ENCODE results near the gene SRPX. TPM values are rescaled to one million over a fixed set of nuclear protein-coding genes. Genes with fewer than 3 reads are reported as not detected.

Gene SRPX
- 46.1 TPM for total RNA-seq

DNA sequence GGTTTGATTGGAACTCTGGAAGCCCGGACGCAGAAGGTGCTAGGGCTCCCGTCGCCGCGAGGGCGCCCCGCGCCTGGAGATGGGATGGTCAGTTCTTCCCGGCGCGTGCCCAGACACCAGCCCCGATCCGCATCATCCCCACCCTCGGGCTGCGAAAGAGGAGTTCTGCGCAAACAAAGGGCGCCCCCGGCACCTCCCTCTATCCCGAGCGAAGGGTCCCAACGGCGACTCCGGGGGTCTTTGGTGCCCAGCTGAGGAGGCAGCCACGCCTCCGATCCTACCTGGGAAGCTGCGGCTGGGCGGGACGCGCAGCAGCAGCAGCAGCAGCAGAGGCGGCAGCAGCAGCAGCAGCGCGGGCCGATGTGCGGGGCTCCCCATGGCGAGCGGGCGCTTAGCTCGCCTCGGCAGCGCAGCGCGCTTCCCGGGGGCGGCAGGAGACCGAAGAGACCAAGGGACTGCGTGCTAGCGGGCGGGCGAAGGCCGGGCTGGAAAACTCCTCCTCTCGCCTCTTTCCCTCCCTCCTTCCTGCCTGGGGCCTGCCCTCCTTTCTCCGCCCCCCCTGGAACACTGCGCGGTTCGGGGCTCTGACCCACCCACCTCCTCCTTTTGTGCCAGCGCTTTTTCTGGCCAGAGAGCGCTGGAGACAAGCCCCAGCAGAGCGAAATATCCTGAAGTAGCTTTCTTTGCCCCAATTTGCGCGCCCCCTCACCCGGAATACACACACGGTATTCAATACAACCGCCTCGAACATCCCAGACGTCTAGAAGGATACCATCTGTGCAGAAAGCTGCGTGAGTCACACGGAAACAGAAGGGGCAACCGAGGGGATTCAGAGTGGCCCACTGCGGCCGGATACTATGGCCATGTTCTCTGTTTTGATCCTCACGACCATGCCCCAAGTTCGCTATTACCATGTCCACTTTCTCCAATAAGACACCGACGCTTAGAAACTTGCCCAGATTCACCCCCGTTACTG lies at the start of gene SRPX:
SRPX (minus strand) TSS at position 457 of the 976 bp plus-strand sequence; CDS start at position 378, 79 bp downstream.
- DNase-seq (ENCODE audit: low spot score) = no peak

- DNase-seq (ENCODE audit: low spot score) = no peak
Observed at GRCh38 chrX:38268011-38268410, 47.3 kb upstream of the SRPX start.

DNA sequence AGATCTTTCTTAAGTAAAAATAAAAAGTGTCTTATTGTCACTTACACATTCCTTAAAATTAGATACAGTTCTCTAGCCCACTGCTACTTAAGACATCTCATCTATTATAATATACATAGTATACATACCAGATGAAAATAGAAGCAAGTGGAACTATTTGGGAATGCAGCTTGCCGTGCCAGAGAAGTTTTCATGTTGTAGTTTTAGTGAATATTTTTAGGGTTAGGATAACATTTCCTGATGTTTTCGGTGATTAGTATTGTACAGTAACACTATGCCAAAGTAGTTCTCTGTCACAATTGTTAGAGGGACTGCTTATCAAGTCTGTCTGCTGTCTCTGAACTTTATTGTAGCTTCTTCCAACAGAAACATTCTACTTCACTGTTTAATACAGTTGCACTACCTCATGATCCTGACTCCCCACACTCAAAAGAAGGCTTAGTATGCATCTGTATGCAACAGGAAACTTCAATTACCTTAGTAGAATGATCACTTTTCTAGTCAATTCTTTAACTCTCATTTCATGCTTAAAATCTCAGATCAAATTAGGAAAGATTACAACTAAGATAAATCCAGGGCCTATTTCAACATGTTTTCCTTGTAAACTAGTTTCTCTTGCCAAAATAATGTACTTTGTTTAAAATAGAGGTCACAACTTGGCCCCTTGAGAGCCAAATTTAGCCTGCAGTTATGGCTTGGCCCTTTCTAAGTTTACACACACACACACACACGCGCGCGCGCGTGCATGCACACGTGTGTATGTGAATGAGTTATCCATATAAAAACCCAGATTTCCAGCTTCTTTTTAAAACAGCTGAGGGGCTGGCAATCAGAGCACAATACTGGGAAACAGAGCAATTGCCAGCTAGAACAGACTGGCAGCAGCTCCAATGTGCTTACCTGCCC lies 42.3 kb upstream of the SRPX start:
- no peak for DNase-seq (ENCODE audit: low spot score)

- DNase-seq (ENCODE audit: low spot score) = no peak
Observed at GRCh38 chrX:38260231-38260630, 39.6 kb upstream of the SRPX start.

GRCh38 chrX:38256019-38256418 lies 35.3 kb upstream of the SRPX start:
- no peak for DNase-seq (ENCODE audit: low spot score)

DNA sequence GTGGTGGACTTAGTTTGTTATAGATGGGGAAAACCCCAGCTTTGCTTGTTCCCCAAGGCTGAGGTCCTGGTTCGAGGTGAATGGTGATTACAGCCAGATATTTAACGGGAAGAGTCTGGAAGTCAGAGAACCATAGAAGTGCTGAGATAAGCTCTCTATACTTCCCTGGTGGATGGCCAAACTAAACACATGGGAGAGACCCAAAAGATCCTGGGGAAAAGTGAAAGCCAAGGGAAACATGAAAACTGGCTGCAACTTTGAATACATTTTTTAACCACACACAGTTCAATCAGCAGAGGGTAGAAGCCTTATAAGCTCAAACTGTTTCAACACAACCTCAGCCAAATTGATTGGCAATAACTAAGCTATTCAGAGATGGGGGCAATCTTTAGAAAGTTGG lies 29.3 kb upstream of the SRPX start:
- DNase-seq (ENCODE audit: low spot score) = no peak

DNA sequence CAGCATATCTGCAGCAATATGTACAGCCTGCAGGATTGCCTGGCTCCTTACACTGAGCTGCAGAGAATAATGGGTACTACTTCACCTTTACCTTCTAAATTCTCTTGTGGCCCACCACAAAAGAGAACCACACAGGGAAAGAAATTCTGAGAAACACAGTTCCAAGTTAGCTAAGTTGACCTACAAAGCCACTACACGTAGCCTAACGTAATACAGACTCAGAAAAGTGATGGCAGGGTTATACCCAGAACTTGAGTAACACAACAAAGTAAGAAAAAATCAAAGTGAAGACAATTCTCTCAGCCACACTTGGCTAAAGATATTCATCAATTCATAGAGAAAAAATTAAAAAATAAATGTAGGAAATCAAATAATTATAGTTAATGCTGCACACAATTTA lies 26.4 kb upstream of the SRPX start:
- no peak for DNase-seq (ENCODE audit: low spot score)

DNA sequence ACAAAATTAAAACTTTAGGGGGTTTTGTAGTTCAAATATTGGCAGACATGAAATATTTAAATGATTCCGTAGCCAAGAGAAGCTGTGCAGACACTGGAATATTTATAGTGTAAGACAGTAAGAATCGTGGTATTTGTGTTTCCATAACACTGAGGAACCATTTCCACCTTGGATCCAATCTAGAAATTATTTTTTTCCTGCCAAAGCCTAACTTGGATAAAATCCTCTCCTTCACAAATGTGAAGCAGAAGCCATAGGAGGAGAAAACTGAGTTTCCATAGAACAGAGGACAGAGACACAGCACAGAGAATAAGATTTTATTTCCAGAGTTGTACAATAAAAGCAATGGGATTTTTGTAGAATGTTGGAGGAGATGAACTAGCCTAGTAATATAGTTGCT lies 19.9 kb upstream of the SRPX start:
- DNase-seq (ENCODE audit: low spot score) = no peak

- no peak for DNase-seq (ENCODE audit: low spot score)
Observed at GRCh38 chrX:38236901-38237615, 16.4 kb upstream of the SRPX start.

GRCh38 chrX:38233891-38234667 lies 13.4 kb upstream of the SRPX start:
- DNase-seq (ENCODE audit: low spot score) = no peak

DNA sequence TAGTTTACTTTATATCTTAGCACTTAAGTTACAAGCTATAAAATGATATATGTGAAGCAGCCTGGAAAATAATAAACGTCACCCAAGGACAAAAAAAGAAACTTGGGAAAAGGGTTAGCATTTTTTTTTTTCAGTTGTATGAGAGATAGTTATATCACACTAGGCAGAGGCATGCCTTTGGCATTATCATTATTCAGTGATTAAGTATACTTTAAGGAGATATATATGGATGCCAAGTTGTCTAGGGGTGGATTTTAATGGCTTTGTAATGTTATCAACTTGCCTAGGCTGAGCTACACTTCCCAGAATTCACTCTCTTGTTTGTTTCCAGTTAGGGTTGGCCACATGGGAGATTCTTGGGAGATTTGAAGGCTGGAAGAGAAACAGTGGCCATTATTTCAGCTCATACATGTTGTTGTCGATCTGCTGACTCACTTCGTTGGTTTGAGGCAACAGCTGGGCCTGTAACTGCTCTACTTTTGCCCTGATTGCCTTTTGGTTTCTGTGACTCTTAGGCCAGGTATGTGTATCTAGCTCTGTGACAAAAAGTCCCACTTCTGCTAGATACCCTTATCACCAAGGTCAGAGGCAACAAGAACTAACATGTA lies 11.5 kb upstream of the SRPX start:
- DNase-seq (ENCODE audit: low spot score) = no peak

DNA sequence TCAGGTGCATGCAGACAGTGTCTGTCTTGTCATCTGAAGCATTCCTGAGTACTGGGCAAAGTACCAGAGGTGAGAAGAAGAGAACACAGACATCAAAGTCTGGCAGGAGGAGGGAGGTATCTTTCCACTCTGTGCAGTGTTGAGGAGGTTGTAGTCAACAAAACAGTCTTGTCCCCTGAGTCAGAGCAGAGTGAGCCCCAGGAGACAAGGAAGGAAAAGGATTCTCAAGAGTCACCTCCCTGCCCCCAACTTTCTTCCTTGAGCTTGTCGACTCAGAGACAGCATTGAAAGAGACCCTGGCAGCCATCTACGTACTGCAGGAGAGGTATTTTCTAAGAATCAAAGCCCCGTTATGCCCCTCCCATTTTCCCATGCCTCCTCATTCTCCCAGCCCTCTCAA lies 4.4 kb upstream of the SRPX start:
- DNase-seq (ENCODE audit: low spot score) = no peak

DNA sequence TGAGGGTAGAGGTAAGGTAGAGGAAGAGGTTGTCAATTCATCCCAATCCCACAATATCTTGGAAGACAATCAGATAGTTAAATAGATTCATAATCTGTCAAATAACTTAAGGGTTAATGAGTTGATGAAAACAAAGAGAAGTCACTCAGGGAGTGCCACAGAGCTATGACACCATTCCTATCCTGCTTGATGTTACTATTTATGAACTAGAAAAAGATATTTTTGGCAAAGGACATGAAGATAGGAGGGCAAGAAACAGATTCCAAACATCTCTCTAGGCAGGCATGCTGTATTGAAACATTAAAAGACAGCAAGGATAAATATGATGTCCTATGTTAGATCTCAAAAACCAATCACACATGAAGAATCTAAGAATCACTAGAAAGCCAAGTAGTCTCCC lies 3.5 kb upstream of the SRPX start:
- DNase-seq (ENCODE audit: low spot score) = no peak

DNA sequence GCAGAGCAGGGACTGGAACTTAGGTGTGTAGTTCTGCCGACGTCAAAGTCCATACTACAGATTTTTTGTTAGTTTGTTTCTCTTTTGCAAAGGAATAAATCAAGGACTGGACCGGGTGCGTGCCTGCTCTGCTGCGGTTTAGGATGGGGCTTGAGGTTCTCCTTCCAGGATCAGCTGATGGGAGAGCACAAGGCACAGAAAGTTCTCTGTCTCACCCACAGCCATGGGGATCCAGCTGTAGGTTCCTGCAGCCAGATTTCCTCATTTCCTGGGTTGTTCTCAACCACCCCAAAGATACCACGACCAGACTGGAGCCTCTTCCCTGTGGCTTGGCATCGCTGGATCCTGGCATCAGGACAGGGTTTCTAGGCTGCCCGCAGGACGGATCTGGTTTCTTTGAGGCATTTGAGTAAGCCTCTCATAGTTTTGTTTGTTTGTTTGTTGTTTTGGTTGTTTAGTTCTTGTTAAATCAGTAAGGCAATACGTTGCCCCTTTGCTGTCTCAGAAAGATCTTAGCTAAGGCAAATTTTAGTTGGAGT lies 789 bp upstream of the SRPX start:
- DNase-seq (ENCODE audit: low spot score) = no peak

DNA sequence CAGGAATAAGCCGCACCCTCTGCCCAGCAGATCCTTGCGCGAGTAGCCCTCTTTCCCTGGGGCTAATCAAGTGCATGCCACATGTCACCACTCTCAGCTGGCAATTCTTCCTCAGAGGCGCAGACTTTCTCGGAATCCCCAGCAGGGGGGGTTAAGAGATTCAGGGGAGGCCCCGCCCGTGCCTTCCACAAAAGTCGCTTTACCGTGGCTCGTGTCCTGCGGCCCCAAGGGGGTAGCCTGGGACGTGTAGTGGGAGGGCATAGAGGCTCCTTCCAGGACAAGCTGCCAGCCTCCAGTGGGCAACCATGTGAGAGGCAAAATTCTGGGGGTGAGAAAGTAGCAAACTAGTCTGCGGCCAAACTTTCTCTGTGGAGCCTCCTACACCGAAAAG lies 652 bp downstream of the SRPX start:
- no peak for DNase-seq (ENCODE audit: low spot score)

DNA sequence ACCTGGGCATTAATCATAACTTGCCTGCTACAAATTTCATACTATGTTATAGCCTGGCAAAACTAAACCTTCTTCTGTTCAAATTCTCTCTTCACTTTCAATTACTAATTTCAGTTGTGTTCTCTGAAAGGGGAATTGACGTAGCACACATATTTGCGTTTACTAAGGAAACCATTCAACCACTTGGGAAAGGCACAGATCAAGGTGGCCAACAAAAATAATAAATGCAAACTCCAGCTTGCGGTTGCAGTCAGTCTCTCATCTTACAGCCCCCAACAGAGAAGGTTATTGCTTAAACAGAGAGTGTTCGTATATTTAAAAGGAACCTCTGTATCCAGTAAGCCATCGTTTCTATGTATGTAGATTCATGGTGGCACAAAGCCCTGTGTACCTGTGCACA lies 4.0 kb downstream of the SRPX start:
- no peak for DNase-seq (ENCODE audit: low spot score)

GRCh38 chrX:38214551-38215531 lies 5.8 kb downstream of the SRPX start:
- no peak for DNase-seq (ENCODE audit: low spot score)

GRCh38 chrX:38214044-38214443 lies 6.6 kb downstream of the SRPX start:
- no peak for DNase-seq (ENCODE audit: low spot score)
